HepG2 (cell line): ENCODE data around the gene MCF2L.

ENCODE experiments used
- CTCF ChIP-seq: sonication (generic); formaldehyde crosslinking; IDR thresholded peaks from 2 replicates; pipeline ENCODE4 v1.5.0; 2020; ENCODE audit warnings: mild to moderate bottlenecking, missing genetic modification reagents, moderate library complexity
- EP300 ChIP-seq, 3 experiments: sonication (generic) in 1 of 3; formaldehyde crosslinking in 1 of 3; IDR thresholded peaks; 2 replicates each; pipeline versions ENCODE4 v1.5.1 to v1.6.1; 2011 to 2020; ENCODE audit warnings: low read depth in 2 of 3, low read length in 2 of 3, borderline replicate concordance in 1 of 3, improper control_type of control experiment in 1 of 3, mild to moderate bottlenecking in 1 of 3, missing genetic modification reagents in 1 of 3, moderate library complexity in 1 of 3
- GABPA ChIP-seq, 2 experiments: IDR thresholded peaks; 2 replicates each; pipeline ENCODE4 v1.6.1; 2011 to 2016; ENCODE audit warnings: low read depth in 2 of 2, low read length in 1 of 2, missing biosample characterization in 1 of 2, missing genetic modification characterization in 1 of 2
- HOXA7 ChIP-seq: sonication (generic); formaldehyde crosslinking; IDR thresholded peaks from 2 replicates; pipeline ENCODE4 v1.8.1; 2022; ENCODE audit warnings: mild to moderate bottlenecking, missing genetic modification reagents, moderate library complexity
- JUND ChIP-seq: sonication (generic); formaldehyde crosslinking; IDR thresholded peaks from 2 replicates; pipeline ENCODE4 v1.8.0; 2022; ENCODE audit warnings: mild to moderate bottlenecking, missing genetic modification reagents
- PHB2 ChIP-seq: fragments of 450-650 bp; IDR thresholded peaks from 2 replicates; pipeline ENCODE4 v1.6.1; 2018; ENCODE audit not compliant: partially characterized antibody
- POLR2A ChIP-seq, 2 experiments: IDR thresholded peaks; 2 replicates each; pipeline ENCODE4 v1.6.1; 2011; ENCODE audit warnings: low read depth in 2 of 2, low read length in 2 of 2, mild to moderate bottlenecking in 1 of 2, moderate library complexity in 1 of 2; ENCODE audit not compliant: insufficient read depth in 1 of 2
- PTBP1 ChIP-seq: fragments of 200-400 bp; formaldehyde crosslinking; IDR thresholded peaks from 2 replicates; pipeline ENCODE4 v1.6.1; 2018; ENCODE audit warnings: low read length, low read depth; ENCODE audit not compliant: poor library complexity, severe bottlenecking
- TCF7L2 ChIP-seq: IDR thresholded peaks from 2 replicates; pipeline ENCODE4 v1.6.1; 2011; ENCODE audit warnings: mild to moderate bottlenecking, low read depth, low read length, moderate library complexity
- TOE1 ChIP-seq: sonication (generic); formaldehyde crosslinking; IDR thresholded peaks from 2 replicates; pipeline ENCODE4 v1.4.0; 2020; ENCODE audit warnings: mild to moderate bottlenecking, missing genetic modification reagents
- ZFP41 ChIP-seq: sonication (generic); formaldehyde crosslinking; IDR thresholded peaks from 2 replicates; pipeline ENCODE4 v1.4.0; 2020; ENCODE audit warnings: mild to moderate bottlenecking, missing genetic modification reagents, borderline replicate concordance
- ZNF44 ChIP-seq: sonication (generic); formaldehyde crosslinking; IDR thresholded peaks from 2 replicates; pipeline ENCODE4 v1.5.1; 2020; ENCODE audit warnings: mild to moderate bottlenecking, missing genetic modification reagents
- ZNF878 ChIP-seq: sonication (generic); formaldehyde crosslinking; IDR thresholded peaks from 2 replicates; pipeline ENCODE4 v1.8.1; 2023; ENCODE audit warnings: mild to moderate bottlenecking, missing genetic modification reagents, moderate library complexity

GRCh38 chr13:113024466-113024865, 55.5 kb downstream of the MCF2L start:
- no peak for TF ChIP-seq GABPA (IDR thresholded peaks at IDR 0.05; ENCODE audit: low read depth, low read length)
- TF ChIP-seq GABPA (CRISPR knock-in tag; IDR thresholded peaks at IDR 0.05; ENCODE audit: low read depth) = no peak
- no peak for TF ChIP-seq ZFP41 (CRISPR knock-in tag)
- TF ChIP-seq CTCF (CRISPR knock-in tag) = no peak
- no peak for TF ChIP-seq JUND (CRISPR knock-in tag)
- TF ChIP-seq TOE1 (CRISPR knock-in tag) = no peak
- TF ChIP-seq POLR2A (IDR thresholded peaks at IDR 0.05; ENCODE audit: insufficient read depth in 1 of 2, low read depth in 2 of 2, low read length in 2 of 2) = no peak
- TF ChIP-seq PTBP1 = no peak
- no peak for TF ChIP-seq ZNF44
- no peak for TF ChIP-seq PHB2
- TF ChIP-seq TCF7L2 = no peak
- no peak for TF ChIP-seq HOXA7
- no peak for TF ChIP-seq ZNF878
- TF ChIP-seq EP300 (IDR thresholded peaks at IDR 0.05; ENCODE audit: low read depth in 2 of 2, low read length in 2 of 2) = no peak
- no peak for TF ChIP-seq EP300 (CRISPR knock-in tag; IDR thresholded peaks at IDR 0.05; ENCODE audit: borderline replicate concordance)
